Pons (tissue), 1 donor: ENCODE measurements around the gene ZNF407.

Experiments used
- DNase-seq: peaks from one replicate; pipeline ENCODE4 v3.0.0-alpha.2; 2016; ENCODE audit warnings: low spot score

The ZNF407 gene

GRCh38 chr18:74788657-74789056 is 191.0 kb downstream of the ZNF407 start:
- DNase-seq, result no peak

GRCh38 chr18:74789078-74789477 is 191.4 kb downstream of the ZNF407 start:
- no peak for DNase-seq

GRCh38 chr18:74790451-74790850 is 192.8 kb downstream of the ZNF407 start:
- DNase-seq, result no peak

- DNase-seq, result no peak
Measured at GRCh38 chr18:74791501-74792194, 194.0 kb downstream of the ZNF407 start.

- DNase-seq, result no peak
Measured at GRCh38 chr18:74793746-74794145, 196.1 kb downstream of the ZNF407 start.

- DNase-seq, result no peak
Measured at GRCh38 chr18:74795751-74796150, 198.1 kb downstream of the ZNF407 start.

GRCh38 chr18:74796211-74796610 is 198.5 kb downstream of the ZNF407 start:
- no peak for DNase-seq

- peak; percentile 49 for DNase-seq
Measured at GRCh38 chr18:74796841-74797576, 199.3 kb downstream of the ZNF407 start.

- no peak for DNase-seq
Measured at GRCh38 chr18:74797577-74798151, 200.0 kb downstream of the ZNF407 start.

GRCh38 chr18:74799542-74799941 is 201.9 kb downstream of the ZNF407 start:
- no peak for DNase-seq

- DNase-seq, result no peak
Measured at GRCh38 chr18:74800098-74800497, 202.4 kb downstream of the ZNF407 start.

GRCh38 chr18:74803117-74803516 is 205.4 kb downstream of the ZNF407 start:
- DNase-seq, result no peak

- DNase-seq, result no peak
Measured at GRCh38 chr18:74803769-74804168, 206.1 kb downstream of the ZNF407 start.

- DNase-seq, result no peak
Measured at GRCh38 chr18:74804677-74805076, 207.0 kb downstream of the ZNF407 start.

GRCh38 chr18:74806073-74806472 is 208.4 kb downstream of the ZNF407 start:
- no peak for DNase-seq

GRCh38 chr18:74806700-74807416 is 209.2 kb downstream of the ZNF407 start:
- DNase-seq, result no peak

- no peak for DNase-seq
Measured at GRCh38 chr18:74817576-74817975, 219.9 kb downstream of the ZNF407 start.

GRCh38 chr18:74818516-74819175 is 221.0 kb downstream of the ZNF407 start:
- DNase-seq, result no peak

GRCh38 chr18:74819433-74820059 is 221.9 kb downstream of the ZNF407 start:
- peak; percentile 28 for DNase-seq

- DNase-seq, result no peak
Measured at GRCh38 chr18:74820160-74820780, 222.6 kb downstream of the ZNF407 start.

GRCh38 chr18:74825460-74825859 is 227.8 kb downstream of the ZNF407 start:
- DNase-seq, result no peak
